B cell (primary cell): ENCODE data around the gene SEPTIN1. TPM values are rescaled to one million over a fixed set of nuclear protein-coding genes. Genes with fewer than 3 reads are reported as not detected.
"Not testable (repeated sequence)": the region's sequence is repeated elsewhere in the genome, so short reads cannot be mapped to it uniquely, and the experiment has no call there.

Experiments
- ATAC-seq: fragments of 200-7000 bp; cut with Tn5 transposase; one replicate; pipeline ENCODE4 v1.10.0; 2021; ENCODE audit warnings: low read depth, mild to moderate bottlenecking, moderate number of reproducible peaks, moderate library complexity
- CTCF ChIA-PET: fragments of 350-600 bp; sonication (Branson Sonifier 250); formaldehyde crosslinking; loops from one replicate; lab custom pipeline; 2021; ENCODE audit warnings: antibody characterized with exemption, inconsistent platforms; lab: Charles Lee
- POLR2A ChIA-PET: fragments of 350-600 bp; sonication (Branson Sonifier 250); formaldehyde crosslinking; loops from one replicate; lab custom pipeline; 2021; ENCODE audit warnings: antibody characterized with exemption; lab: Charles Lee
- DNase-seq: peaks from one replicate; pipeline ENCODE4 v3.0.0; 2013
- H2AFZ ChIP-seq: 2 replicates; pipeline ENCODE4 v1.6.1; 2012; ENCODE audit warnings: mild to moderate bottlenecking, low read depth, low read length; ENCODE audit not compliant: insufficient read depth, poor library complexity, severe bottlenecking
- H3K27ac ChIP-seq, 2 donors: 1 replicate in 1 of 2; 2 replicates in 1 of 2; pipeline ENCODE4 v1.5.1; 2012 to 2013; ENCODE audit warnings: low read length in 2 of 2, mild to moderate bottlenecking in 2 of 2, moderate library complexity in 1 of 2
- H3K27me3 ChIP-seq, 4 experiments: fragments of 200-600 bp in 1 of 4; sonication (generic) in 1 of 4; replicated peaks in 1 of 4; 1 replicate in 2 of 4; 2 replicates in 2 of 4; pipeline versions ENCODE4 v1.6.1 to v1.7.0; 2013 to 2016; ENCODE audit warnings: low read length in 3 of 4, mild to moderate bottlenecking in 2 of 4, mixed read lengths in 1 of 4, moderate library complexity in 1 of 4; ENCODE audit not compliant: insufficient read depth in 4 of 4, control insufficient read depth in 3 of 4; ENCODE audit errors: control extremely low read depth in 1 of 4
- H3K36me3 ChIP-seq, 2 experiments: replicated peaks in 1 of 2; 1 replicate in 1 of 2; 2 replicates in 1 of 2; pipeline versions ENCODE4 v1.6.1 to v1.7.1; 2013; ENCODE audit warnings: low read length in 1 of 2; ENCODE audit not compliant: insufficient read depth in 2 of 2, control insufficient read depth in 1 of 2; ENCODE audit errors: control extremely low read depth in 1 of 2, extremely low read depth in 1 of 2
- H3K4me1 ChIP-seq, 2 donors: fragments of 200-600 bp in 1 of 2; sonication (generic) in 1 of 2; 1 replicate in 1 of 2; 2 replicates in 1 of 2; pipeline versions ENCODE4 v1.5.1 to v1.6.1; 2013 to 2017; ENCODE audit warnings: low read length in 2 of 2; ENCODE audit not compliant: control insufficient read depth in 2 of 2, insufficient read depth in 2 of 2
- H3K4me2 ChIP-seq: replicated peaks from 2 replicates; pipeline ENCODE3; 2012; ENCODE audit warnings: mild to moderate bottlenecking, low read depth, low read length; ENCODE audit not compliant: poor library complexity, severe bottlenecking
- H3K4me3 ChIP-seq, 5 experiments: fragments of 200-600 bp in 1 of 5; sonication (generic) in 1 of 5; 1 replicate in 3 of 5; 2 replicates in 2 of 5; pipeline versions ENCODE4 v1.5.1 to v1.7.0; 2011 to 2016; ENCODE audit warnings: low read length in 4 of 5, mild to moderate bottlenecking in 4 of 5, low read depth in 2 of 5, control low read depth in 1 of 5, moderate library complexity in 1 of 5; ENCODE audit not compliant: insufficient read depth in 1 of 5; ENCODE audit errors: control extremely low read depth in 1 of 5, extremely low read depth in 1 of 5
- H3K79me2 ChIP-seq: fragments of 200-600 bp; sonication (generic); one replicate; pipeline ENCODE4 v1.6.0; 2016; ENCODE audit warnings: low read length; ENCODE audit not compliant: control insufficient read depth, insufficient read depth
- H3K9ac ChIP-seq: fragments of 200-600 bp; sonication (generic); 2 replicates; pipeline ENCODE4 v1.6.1; 2017; ENCODE audit warnings: mild to moderate bottlenecking, low read length, moderate library complexity
- H3K9me3 ChIP-seq, 3 donors: one replicate each; pipeline versions ENCODE4 v1.6.1 to v1.7.1; 2013; ENCODE audit warnings: low read length in 2 of 3; ENCODE audit not compliant: control insufficient read depth in 2 of 3, insufficient read depth in 1 of 3; ENCODE audit errors: control extremely low read depth in 1 of 3
- H4K20me1 ChIP-seq: 2 replicates; pipeline ENCODE4 v1.6.0; 2012; ENCODE audit warnings: mild to moderate bottlenecking, low read length; ENCODE audit not compliant: insufficient read depth, control insufficient read depth, poor library complexity, severe bottlenecking
- H3K27ac Mint-ChIP-seq: one replicate; pipeline ENCODE4 v1.8.0; 2021; ENCODE audit warnings: mixed read lengths
- H3K27me3 Mint-ChIP-seq: one replicate; pipeline ENCODE4 v1.8.0; 2021; ENCODE audit warnings: mixed read lengths
- H3K4me1 Mint-ChIP-seq: one replicate; pipeline ENCODE4 v1.8.0; 2021; ENCODE audit warnings: mixed read lengths
- H3K4me3 Mint-ChIP-seq: one replicate; pipeline ENCODE4 v1.8.0; 2021; ENCODE audit warnings: mixed read lengths
- H3K9me3 Mint-ChIP-seq: one replicate; pipeline ENCODE4 v1.8.0; 2022; ENCODE audit warnings: mixed read lengths; ENCODE audit not compliant: insufficient read depth
- CTCF ChIP-seq: fragments of 200-600 bp; IDR thresholded peaks from one replicate; pipeline ENCODE4 v1.8.0; 2022; ENCODE audit warnings: antibody characterized with exemption, mild to moderate bottlenecking
- EZH2 ChIP-seq: IDR thresholded peaks from 2 replicates; pipeline ENCODE4 v1.6.1; 2012; ENCODE audit warnings: borderline replicate concordance, low read depth, mild to moderate bottlenecking, moderate library complexity, low read length; ENCODE audit not compliant: insufficient read depth, poor library complexity, severe bottlenecking
- WGBS: methylation state at CpG from one replicate; pipeline ENCODE4 v1.1.5; 2013; ENCODE audit warnings: missing lambda C conversion rate; ENCODE audit not compliant: insufficient coverage; 5-methylcytosine and 5-hydroxymethylcytosine counted together
- intact Hi-C: fragments of 100-400 bp; cut with micrococcal nuclease; formaldehyde crosslinking; loops from one replicate; pipeline ENCODE4 v1.10.0; 2022
- polyA plus RNA-seq: library from polyadenylated mRNA; depleted of rRNA; stranded (reverse); fragments of >200 nt; gene quantifications from 2 replicates; pipeline ENCODE4 v1.2.3, GENCODE V29; 2012
- total RNA-seq, 2 donors: library from RNA; stranded (reverse); fragments of 120-200 nt in 1 of 2; gene quantifications; 1 replicate in 1 of 2; 2 replicates in 1 of 2; pipeline versions ENCODE4 v1.2.3 to v1.2.4, GENCODE V29; 2013 to 2022

SEPTIN1 gene
- total and polyA plus RNA-seq, 2 donors (not counting 1 experiment from before 2014, with no cell fraction given) = 154 to 302 TPM

GRCh38 chr16:30340621-30341020, 41.7 kb downstream of the SEPTIN1 start:
- no peaks in the 10 kb centered on the region for H3K9me3 Mint-ChIP-seq
- Histone ChIP-seq H3K27me3 (no peaks in the 10 kb centered on the region), H3K4me2 (no peak overlapping the region), H3K4me3 (no peak overlapping the region), H4K20me1 (no peaks in the 10 kb centered on the region), H3K4me1 (peaks cover 15 to 21% of the 10 kb centered on the region in 2 donors), H3K9ac (no peak overlapping the region), H3K27ac (no peak overlapping the region), H3K79me2 (peaks cover 15% of the 10 kb centered on the region), H3K9me3 (no peaks in the 10 kb centered on the region), H2AFZ (no peak overlapping the region), H3K36me3 (no peaks in the 10 kb centered on the region)
- no peaks in the 10 kb centered on the region for H3K27me3 Mint-ChIP-seq
- ChIA-PET CTCF (no interaction called here), POLR2A (interaction anchor here (0.7 kb wide), 1 partner anchor 255 kb away, joined by 14 read pairs; no protein-coding TSS in a partner anchor)
- WGBS = 76% methylated on average over 12 of the region's 13 CpGs
- H3K4me1 Mint-ChIP-seq = peaks cover 14% of the 10 kb centered on the region
- no peak overlapping the region for H3K27ac Mint-ChIP-seq
- intact Hi-C loops = no loop called here
- no peak overlapping the region for H3K4me3 Mint-ChIP-seq
- no peak for DNase-seq
- TF ChIP-seq EZH2 (no peak), CTCF (no peak)
- no peak for ATAC-seq

GRCh38 chr16:30338715-30339114, 43.6 kb downstream of the SEPTIN1 start:
- H3K9me3 ChIP-seq, H3K27ac Mint-ChIP-seq, H3K36me3 ChIP-seq, intact Hi-C loops, POLR2A ChIA-PET, H4K20me1 ChIP-seq, H3K4me3 ChIP-seq, H3K4me2 ChIP-seq, H3K9ac ChIP-seq, CTCF ChIA-PET, ATAC-seq, H3K27ac ChIP-seq, H3K4me3 Mint-ChIP-seq, H2AFZ ChIP-seq, H3K9me3 Mint-ChIP-seq, DNase-seq, H3K27me3 Mint-ChIP-seq, H3K27me3 ChIP-seq: not testable (repeated sequence)
- H3K4me1 Mint-ChIP-seq = peaks cover 19% of the 10 kb centered on the region
- Histone ChIP-seq H3K79me2 (peaks cover 12% of the 10 kb centered on the region), H3K4me1 (peaks cover 16 to 23% of the 10 kb centered on the region in 2 donors)
- WGBS = no CpG with 5 or more reads among the region's 5 CpGs

- H3K4me3 ChIP-seq, DNase-seq, H4K20me1 ChIP-seq, H3K27me3 Mint-ChIP-seq, POLR2A ChIA-PET, H3K9ac ChIP-seq, H3K27ac ChIP-seq, H3K4me2 ChIP-seq, H2AFZ ChIP-seq, H3K36me3 ChIP-seq, CTCF ChIA-PET, H3K27ac Mint-ChIP-seq, H3K4me3 Mint-ChIP-seq, H3K9me3 Mint-ChIP-seq, intact Hi-C loops, ATAC-seq, H3K9me3 ChIP-seq, H3K27me3 ChIP-seq: not testable (repeated sequence)
- H3K4me1 Mint-ChIP-seq = peaks cover 22% of the 10 kb centered on the region
- H3K4me1 ChIP-seq = peaks cover 16 to 23% of the 10 kb centered on the region in 2 donors
- WGBS = 100% methylated on average over 5 of the region's 10 CpGs
- peaks cover 12% of the 10 kb centered on the region for H3K79me2 ChIP-seq
These were observed 44.4 kb downstream of the SEPTIN1 start for GRCh38 chr16:30337964-30338357.
